Chondrocyte (in vitro differentiated cells): ENCODE data around the gene NHSL2. TPM values are rescaled to one million over a fixed set of nuclear protein-coding genes. Genes with fewer than 3 reads are reported as not detected.

Source experiments
- DNase-seq: peaks from one replicate; pipeline ENCODE4 v3.0.0; 2021; ENCODE audit warnings: mixed read lengths, low spot score
- H3K27ac Mint-ChIP-seq: one replicate; pipeline ENCODE4 v1.8.0; 2021; ENCODE audit warnings: mild to moderate bottlenecking, moderate library complexity, mixed read lengths; ENCODE audit not compliant: unreplicated experiment
- H3K27me3 Mint-ChIP-seq: 2 replicates; pipeline ENCODE4 v1.8.0; 2021; ENCODE audit warnings: low read depth, mixed read lengths
- H3K36me3 Mint-ChIP-seq: 2 replicates; pipeline ENCODE4 v1.8.0; 2021; ENCODE audit warnings: low read depth, mixed read lengths
- H3K4me1 Mint-ChIP-seq: 2 replicates; pipeline ENCODE4 v1.8.0; 2021; ENCODE audit warnings: low read depth, mild to moderate bottlenecking, mixed read lengths
- H3K4me3 Mint-ChIP-seq: one replicate; pipeline ENCODE4 v1.8.0; 2021; ENCODE audit warnings: mild to moderate bottlenecking, moderate library complexity, mixed read lengths; ENCODE audit not compliant: unreplicated experiment
- H3K9me3 Mint-ChIP-seq: 2 replicates; pipeline ENCODE4 v1.8.0; 2021; ENCODE audit warnings: low read depth, mixed read lengths
- total RNA-seq: library from RNA; stranded (reverse); gene quantifications from 3 replicates; pipeline ENCODE4 v1.2.1, GENCODE V29; 2021
- TF ChIP-seq, protein P1 (sequence below): fragments of 200-600 bp; sonication (generic); IDR thresholded peaks from 2 replicates; pipeline ENCODE4 v1.5.0; 2021; ENCODE audit warnings: antibody characterized with exemption, mild to moderate bottlenecking, moderate library complexity

NHSL2 gene
- total RNA-seq, 1 donor from 2014 or later, result 2.1 TPM

DNA sequence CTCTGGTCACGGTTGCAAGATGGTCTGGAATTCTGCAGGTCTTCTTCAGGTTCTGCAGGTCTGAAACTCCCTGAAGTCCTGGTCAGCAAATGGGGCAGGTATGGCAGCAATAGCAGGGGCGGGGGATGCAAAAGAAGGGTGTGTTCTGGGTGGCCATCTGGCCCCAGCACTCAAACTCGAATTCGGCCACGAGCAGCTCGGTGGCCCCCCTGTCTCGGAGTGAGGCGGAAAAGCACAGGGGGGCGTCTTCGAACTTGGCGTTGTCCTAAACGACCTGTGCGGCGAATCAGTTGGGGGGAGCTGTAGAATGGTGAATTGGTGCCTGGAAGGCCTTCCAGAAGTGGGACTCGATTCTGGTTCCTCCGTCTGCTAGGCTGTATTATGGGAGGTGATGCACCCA, 219.0 kb downstream of the NHSL2 start:
- Mint-ChIP-seq H3K4me1 (peaks cover 30% of the 10 kb centered on the region), H3K9me3 (no peaks in the 10 kb centered on the region), H3K27ac (no peak overlapping the region), H3K27me3 (no peaks in the 10 kb centered on the region), H3K4me3 (no peak overlapping the region), H3K36me3 (no peaks in the 10 kb centered on the region)
- DNase-seq, result no peak
- TF ChIP-seq, protein P1, sequence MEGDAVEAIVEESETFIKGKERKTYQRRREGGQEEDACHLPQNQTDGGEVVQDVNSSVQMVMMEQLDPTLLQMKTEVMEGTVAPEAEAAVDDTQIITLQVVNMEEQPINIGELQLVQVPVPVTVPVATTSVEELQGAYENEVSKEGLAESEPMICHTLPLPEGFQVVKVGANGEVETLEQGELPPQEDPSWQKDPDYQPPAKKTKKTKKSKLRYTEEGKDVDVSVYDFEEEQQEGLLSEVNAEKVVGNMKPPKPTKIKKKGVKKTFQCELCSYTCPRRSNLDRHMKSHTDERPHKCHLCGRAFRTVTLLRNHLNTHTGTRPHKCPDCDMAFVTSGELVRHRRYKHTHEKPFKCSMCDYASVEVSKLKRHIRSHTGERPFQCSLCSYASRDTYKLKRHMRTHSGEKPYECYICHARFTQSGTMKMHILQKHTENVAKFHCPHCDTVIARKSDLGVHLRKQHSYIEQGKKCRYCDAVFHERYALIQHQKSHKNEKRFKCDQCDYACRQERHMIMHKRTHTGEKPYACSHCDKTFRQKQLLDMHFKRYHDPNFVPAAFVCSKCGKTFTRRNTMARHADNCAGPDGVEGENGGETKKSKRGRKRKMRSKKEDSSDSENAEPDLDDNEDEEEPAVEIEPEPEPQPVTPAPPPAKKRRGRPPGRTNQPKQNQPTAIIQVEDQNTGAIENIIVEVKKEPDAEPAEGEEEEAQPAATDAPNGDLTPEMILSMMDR, result no peak

DNA sequence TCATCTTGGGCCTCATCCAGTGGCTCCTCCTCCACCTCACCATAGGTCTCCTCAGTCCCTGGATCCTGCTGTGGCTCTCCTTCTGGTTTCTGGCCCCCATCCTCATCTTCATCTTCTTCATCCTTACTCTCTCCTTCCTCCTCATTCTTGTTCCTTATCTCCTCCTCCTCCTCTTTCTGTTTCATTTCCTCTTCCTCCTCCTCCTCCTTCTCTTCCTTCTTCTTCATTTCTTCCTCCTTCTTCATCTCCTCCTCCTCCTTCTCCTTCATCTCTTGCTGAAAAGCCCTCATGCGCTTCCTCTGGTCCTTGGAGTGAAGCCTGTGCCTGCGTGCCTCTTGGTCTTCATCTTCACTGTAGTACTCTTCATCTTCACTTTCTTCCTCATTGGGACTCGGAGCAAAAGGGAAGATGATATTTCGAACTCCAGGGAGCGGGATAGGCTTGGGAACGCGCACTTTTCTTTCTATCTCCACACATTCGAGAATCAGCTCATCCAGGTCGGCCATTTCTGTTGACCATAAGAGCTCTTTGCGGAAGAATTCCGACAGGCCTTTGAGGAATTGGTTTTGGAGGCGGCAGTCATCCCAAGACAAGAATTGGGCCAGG, 219.6 kb downstream of the NHSL2 start:
- Mint-ChIP-seq H3K36me3 (no peaks in the 10 kb centered on the region), H3K27ac (no peak overlapping the region), H3K4me1 (peaks cover 24% of the 10 kb centered on the region), H3K9me3 (no peaks in the 10 kb centered on the region), H3K4me3 (no peak overlapping the region), H3K27me3 (no peaks in the 10 kb centered on the region)
- TF ChIP-seq, protein P1, result no peak
- no peak for DNase-seq

DNA sequence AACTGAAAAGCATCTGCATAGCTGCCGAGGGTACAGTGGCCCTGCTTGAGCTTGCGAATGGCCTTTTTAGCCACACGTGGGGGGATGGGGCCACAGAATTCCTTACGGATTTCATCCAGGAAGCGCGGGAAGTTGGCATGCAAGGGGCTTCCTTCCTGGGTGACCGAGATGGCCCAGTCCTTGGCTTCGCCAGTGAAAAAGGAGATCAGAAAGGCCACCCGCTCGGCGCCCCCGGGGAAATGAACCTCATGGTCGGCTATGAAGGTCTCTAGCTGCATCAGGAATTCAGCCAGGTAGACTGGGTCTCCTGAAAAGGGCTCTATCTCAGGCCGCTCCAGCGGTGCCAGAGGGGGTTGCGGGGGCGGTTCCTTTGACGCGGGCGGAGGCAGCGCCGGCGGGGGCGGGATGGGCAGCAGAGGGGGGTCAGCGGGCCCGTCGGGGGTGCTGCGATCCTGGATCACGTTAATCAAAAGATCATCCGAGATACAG, 220.2 kb downstream of the NHSL2 start:
- no peaks in the 10 kb centered on the region for H3K9me3 Mint-ChIP-seq
- no peaks in the 10 kb centered on the region for H3K27me3 Mint-ChIP-seq
- peak overlapping the region; percentile 73 for H3K4me3 Mint-ChIP-seq
- no peak for DNase-seq
- TF ChIP-seq, protein P1, result no peak
- no peak overlapping the region for H3K27ac Mint-ChIP-seq
- H3K4me1 Mint-ChIP-seq, result peaks cover 19% of the 10 kb centered on the region
- no peaks in the 10 kb centered on the region for H3K36me3 Mint-ChIP-seq

DNA sequence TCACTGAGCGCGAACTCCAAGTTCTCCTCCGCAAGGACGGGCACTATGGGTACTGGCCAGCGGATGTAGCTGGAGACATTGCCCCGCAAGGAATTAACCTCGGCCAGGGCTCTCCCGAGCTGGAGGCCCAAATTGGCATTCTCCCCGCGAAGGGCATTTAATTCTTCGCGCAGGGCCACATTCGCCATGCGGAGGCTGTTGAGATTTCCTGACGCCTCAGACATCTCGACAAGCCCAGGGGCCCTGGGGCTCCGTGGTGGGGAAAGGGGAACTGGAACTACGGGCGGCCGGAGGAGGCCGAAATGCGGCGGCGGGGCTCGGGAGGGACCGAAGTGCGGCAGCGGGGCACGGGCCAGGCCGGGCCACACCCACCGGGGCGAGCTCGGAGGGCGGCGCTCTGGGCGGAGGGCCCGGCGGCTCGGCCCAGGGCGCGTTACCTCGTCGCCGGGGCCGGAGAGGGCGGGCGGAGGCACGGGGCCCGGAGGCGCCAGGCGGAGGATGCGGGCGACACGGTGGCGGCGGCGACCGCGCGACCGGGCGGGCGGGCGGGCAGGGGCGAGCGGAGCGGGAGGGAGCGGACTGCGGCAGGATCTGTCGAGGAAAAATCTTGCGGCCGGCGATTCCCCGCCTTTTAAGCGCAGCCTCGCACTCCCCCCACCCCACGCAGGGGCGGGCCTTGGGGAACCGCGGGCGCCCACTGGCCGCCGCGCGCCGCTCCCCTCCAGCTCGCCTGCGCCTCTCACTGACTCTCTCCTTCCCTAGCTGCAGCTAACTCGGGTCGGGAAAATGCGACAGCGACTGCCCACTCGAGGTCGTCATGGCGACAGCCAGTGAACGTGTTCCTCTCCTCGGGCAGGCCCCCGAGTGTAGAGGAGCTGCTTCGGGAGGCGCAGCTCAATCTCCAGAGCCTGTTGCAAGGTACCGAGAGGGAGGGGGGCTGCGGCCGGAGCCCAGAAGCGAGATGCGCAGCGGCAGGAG, 221.0 kb downstream of the NHSL2 start, which contains the start of gene RTL5:
Gene RTL5, minus strand, starts transcription at position 599 of the 978 bp plus-strand sequence.
- TF ChIP-seq, protein P1, result peak; percentile 24
- Mint-ChIP-seq H3K27me3 (no peaks in the 10 kb centered on the region), H3K9me3 (no peaks in the 10 kb centered on the region), H3K36me3 (no peaks in the 10 kb centered on the region), H3K27ac (peak within 1 kb of the TSS; percentile 85), H3K4me3 (peak within 1 kb of the TSS; percentile 78), H3K4me1 (peaks cover 11% of the 10 kb centered on the region)
- no peak for DNase-seq

DNA sequence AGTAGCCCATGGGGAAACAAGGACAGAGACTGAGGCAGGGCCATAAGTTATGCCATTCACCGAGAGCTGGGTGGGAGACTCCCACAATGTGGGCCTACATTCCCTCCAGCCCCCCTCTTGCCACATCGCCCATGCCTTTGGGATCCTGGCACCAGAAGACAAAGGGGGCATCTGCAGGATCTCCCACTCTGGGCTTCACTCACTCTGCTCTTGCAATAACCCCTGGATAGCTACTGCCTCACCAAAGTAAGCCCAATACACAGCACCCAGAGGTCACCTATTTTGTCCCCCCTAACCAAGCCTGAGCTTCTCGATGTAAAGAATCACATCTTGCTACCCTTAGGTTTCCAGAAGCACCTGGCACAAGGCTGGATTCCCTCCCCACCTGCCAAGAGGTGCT, 221.8 kb downstream of the NHSL2 start:
- H3K27me3 Mint-ChIP-seq, result no peaks in the 10 kb centered on the region
- no peaks in the 10 kb centered on the region for H3K9me3 Mint-ChIP-seq
- no peak for DNase-seq

More for the DNA sequence above, 221.8 kb downstream of the NHSL2 start:
- H3K4me1 Mint-ChIP-seq, result peaks cover 3% of the 10 kb centered on the region
- H3K27ac Mint-ChIP-seq, result no peak overlapping the region
- peak overlapping the region; percentile 78 for H3K4me3 Mint-ChIP-seq
- TF ChIP-seq, protein P1, result no peak
- no peaks in the 10 kb centered on the region for H3K36me3 Mint-ChIP-seq
